Measurements from ENCODE around the gene COL19A1.

The COL19A1 gene

GRCh38 chr6:69935079-69935478 lies 68.7 kb downstream of the COL19A1 start:
- no peak overlapping the region for H3K4me3 ChIP-seq (ENCODE audit: low read depth, low read length)
- TF ChIP-seq MAX (IDR thresholded peaks at IDR 0.05; ENCODE audit: low read depth, low read length) (no peak), POLR2A (IDR thresholded peaks at IDR 0.05; ENCODE audit: extremely low read depth, insufficient read length) (no peak), CTCF (IDR thresholded peaks at IDR 0.05; ENCODE audit: low read depth, low read length) (no peak), MYC (IDR thresholded peaks at IDR 0.05; ENCODE audit: low read depth, low read length) (no peak)
- no peak for DNase-seq (ENCODE audit: low read depth)

- no peak overlapping the region for H3K4me3 ChIP-seq (ENCODE audit: low read depth, low read length)
- no peak for DNase-seq (ENCODE audit: low read depth)
- TF ChIP-seq CTCF (IDR thresholded peaks at IDR 0.05; ENCODE audit: low read depth, low read length) = no peak
These were observed 70.5 kb downstream of the COL19A1 start for GRCh38 chr6:69936674-69937363.

GRCh38 chr6:69937402-69938136 lies 71.2 kb downstream of the COL19A1 start:
- DNase-seq (ENCODE audit: low read depth) = no peak
- no peak overlapping the region for H3K4me3 ChIP-seq (ENCODE audit: low read depth, low read length)
- TF ChIP-seq CTCF (IDR thresholded peaks at IDR 0.05; ENCODE audit: low read depth, low read length) = no peak
- no peak for TF ChIP-seq POLR2A (IDR thresholded peaks at IDR 0.05; ENCODE audit: extremely low read depth, insufficient read length)
- no peak for TF ChIP-seq MAX (IDR thresholded peaks at IDR 0.05; ENCODE audit: low read depth, low read length)
- no peak for TF ChIP-seq MYC (IDR thresholded peaks at IDR 0.05; ENCODE audit: low read depth, low read length)

GRCh38 chr6:69942485-69942884 lies 76.1 kb downstream of the COL19A1 start:
- TF ChIP-seq MAX (IDR thresholded peaks at IDR 0.05; ENCODE audit: low read depth, low read length) = no peak
- no peak for TF ChIP-seq MYC (IDR thresholded peaks at IDR 0.05; ENCODE audit: low read depth, low read length)
- no peak for TF ChIP-seq POLR2A (IDR thresholded peaks at IDR 0.05; ENCODE audit: extremely low read depth, insufficient read length)
- no peak for TF ChIP-seq CTCF (IDR thresholded peaks at IDR 0.05; ENCODE audit: low read depth, low read length)
- no peak for DNase-seq (ENCODE audit: low read depth)
- H3K4me3 ChIP-seq (ENCODE audit: low read depth, low read length) = no peak overlapping the region

GRCh38 chr6:69945192-69945591 lies 78.8 kb downstream of the COL19A1 start:
- DNase-seq (ENCODE audit: low read depth) = no peak
- no peak overlapping the region for H3K4me3 ChIP-seq (ENCODE audit: low read depth, low read length)
- TF ChIP-seq CTCF (IDR thresholded peaks at IDR 0.05; ENCODE audit: low read depth, low read length) (no peak), MYC (IDR thresholded peaks at IDR 0.05; ENCODE audit: low read depth, low read length) (no peak), MAX (IDR thresholded peaks at IDR 0.05; ENCODE audit: low read depth, low read length) (no peak), POLR2A (IDR thresholded peaks at IDR 0.05; ENCODE audit: extremely low read depth, insufficient read length) (no peak)
